Skeletal muscle tissue (tissue), 4 donors: ENCODE results near the gene MED28. TPM values are rescaled to one million over a fixed set of nuclear protein-coding genes. Genes with fewer than 3 reads are reported as not detected.

Source experiments
- H3K27ac ChIP-seq: one replicate; pipeline ENCODE4 v1.7.0; 2013; ENCODE audit warnings: mild to moderate bottlenecking, low read depth, low read length, inconsistent platforms
- H3K27me3 ChIP-seq, 3 donors: one replicate each; pipeline ENCODE4 v1.7.0; 2013; ENCODE audit warnings: low read length in 3 of 3; ENCODE audit not compliant: control insufficient read depth in 3 of 3, insufficient read depth in 3 of 3
- H3K36me3 ChIP-seq, 3 donors: one replicate each; pipeline ENCODE4 v1.7.0; 2013; ENCODE audit warnings: low read length in 3 of 3; ENCODE audit not compliant: control insufficient read depth in 3 of 3, insufficient read depth in 3 of 3
- H3K4me1 ChIP-seq, 3 donors: one replicate each; pipeline ENCODE4 v1.7.0; 2013; ENCODE audit warnings: low read length in 3 of 3, mild to moderate bottlenecking in 3 of 3; ENCODE audit not compliant: control insufficient read depth in 3 of 3, insufficient read depth in 3 of 3
- H3K4me3 ChIP-seq, 3 donors: one replicate each; pipeline ENCODE4 v1.7.0; 2013; ENCODE audit warnings: low read length in 3 of 3
- H3K9ac ChIP-seq, 3 donors: one replicate each; pipeline ENCODE4 v1.7.0; 2013; ENCODE audit warnings: low read length in 3 of 3, mild to moderate bottlenecking in 3 of 3, moderate library complexity in 2 of 3, low read depth in 1 of 3
- H3K9me3 ChIP-seq, 3 donors: one replicate each; pipeline ENCODE4 v1.7.0; 2013; ENCODE audit warnings: low read length in 3 of 3; ENCODE audit not compliant: control insufficient read depth in 3 of 3
- total RNA-seq: library from RNA; depleted of rRNA; stranded (reverse); fragments of >200 nt; gene quantifications from one replicate; pipeline ENCODE4 v1.2.3, GENCODE V29; 2014
- donor health status: Osteomylitis.

MED28 gene
- total RNA-seq, 1 donor from 2014 or later: 13.0 TPM

DNA sequence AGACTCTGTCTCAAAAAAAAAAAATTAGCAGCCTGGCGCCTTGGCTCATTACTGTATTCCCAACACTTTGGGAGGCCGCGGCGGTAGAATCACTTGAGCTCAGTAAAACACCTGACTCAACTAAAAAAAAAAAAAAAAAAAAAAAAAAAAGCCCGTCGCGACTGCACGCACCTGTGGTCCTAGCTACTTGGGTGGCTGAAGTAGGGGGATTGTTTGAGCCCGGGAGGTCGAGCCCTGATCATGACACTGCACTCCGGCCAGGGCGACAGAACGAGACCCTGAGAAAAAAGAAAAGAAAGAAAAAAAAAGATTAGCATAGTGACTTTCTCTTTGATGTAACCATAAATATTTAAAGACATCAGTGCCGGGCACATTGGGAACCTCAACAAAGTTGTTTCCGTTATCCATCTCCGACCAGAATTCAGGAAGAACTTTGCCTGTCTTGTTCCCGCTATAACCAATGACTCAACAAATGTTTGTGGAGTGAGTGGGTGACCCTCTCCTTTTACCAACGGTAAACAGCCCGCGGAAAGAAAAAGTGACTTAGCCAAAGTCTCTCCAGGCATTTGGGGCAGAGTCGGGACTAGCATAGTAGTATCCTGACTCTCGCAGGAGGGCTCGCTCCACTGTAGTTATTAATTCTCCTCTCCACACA is 553 bp upstream of the MED28 start:
- peaks cover 0 to 12% (median 3%) of the 10 kb centered on the region in 3 donors for H3K36me3 ChIP-seq
- H3K9ac ChIP-seq: peak overlapping the region; percentile 96 to 98 (median 97)
- peak overlapping the region; percentile 95 for H3K27ac ChIP-seq
- no peaks in the 10 kb centered on the region for H3K27me3 ChIP-seq
- H3K4me1 ChIP-seq: peaks cover 27 to 37% (median 32%) of the 10 kb centered on the region in 3 donors
- H3K4me3 ChIP-seq: peak overlapping the region; percentile 97 to 100 (median 98)
- no peaks in the 10 kb centered on the region for H3K9me3 ChIP-seq

GRCh38 chr4:17616283-17616682 is 1.8 kb downstream of the MED28 start:
- H3K9me3 ChIP-seq: no peaks in the 10 kb centered on the region
- peaks cover 6 to 23% (median 11%) of the 10 kb centered on the region in 3 donors for H3K36me3 ChIP-seq
- peak overlapping the region in 2 of 3 donors; percentile 17 to 34 for H3K9ac ChIP-seq
- no peak overlapping the region for H3K27ac ChIP-seq
- peak overlapping the region; percentile 30 to 48 (median 45) for H3K4me3 ChIP-seq
- H3K27me3 ChIP-seq: no peaks in the 10 kb centered on the region
- H3K4me1 ChIP-seq: peaks cover 41 to 52% (median 49%) of the 10 kb centered on the region in 3 donors

GRCh38 chr4:17618926-17619325 is 4.5 kb downstream of the MED28 start:
- no peaks in the 10 kb centered on the region for H3K27me3 ChIP-seq
- peak overlapping the region; percentile 80 for H3K27ac ChIP-seq
- H3K4me3 ChIP-seq: peak overlapping the region in 2 of 3 donors; percentile 46 to 47
- H3K4me1 ChIP-seq: peaks cover 41 to 65% (median 52%) of the 10 kb centered on the region in 3 donors
- H3K36me3 ChIP-seq: peaks cover 26 to 44% (median 34%) of the 10 kb centered on the region in 3 donors
- H3K9me3 ChIP-seq: no peaks in the 10 kb centered on the region
- peak overlapping the region; percentile 9 to 67 (median 47) for H3K9ac ChIP-seq

DNA sequence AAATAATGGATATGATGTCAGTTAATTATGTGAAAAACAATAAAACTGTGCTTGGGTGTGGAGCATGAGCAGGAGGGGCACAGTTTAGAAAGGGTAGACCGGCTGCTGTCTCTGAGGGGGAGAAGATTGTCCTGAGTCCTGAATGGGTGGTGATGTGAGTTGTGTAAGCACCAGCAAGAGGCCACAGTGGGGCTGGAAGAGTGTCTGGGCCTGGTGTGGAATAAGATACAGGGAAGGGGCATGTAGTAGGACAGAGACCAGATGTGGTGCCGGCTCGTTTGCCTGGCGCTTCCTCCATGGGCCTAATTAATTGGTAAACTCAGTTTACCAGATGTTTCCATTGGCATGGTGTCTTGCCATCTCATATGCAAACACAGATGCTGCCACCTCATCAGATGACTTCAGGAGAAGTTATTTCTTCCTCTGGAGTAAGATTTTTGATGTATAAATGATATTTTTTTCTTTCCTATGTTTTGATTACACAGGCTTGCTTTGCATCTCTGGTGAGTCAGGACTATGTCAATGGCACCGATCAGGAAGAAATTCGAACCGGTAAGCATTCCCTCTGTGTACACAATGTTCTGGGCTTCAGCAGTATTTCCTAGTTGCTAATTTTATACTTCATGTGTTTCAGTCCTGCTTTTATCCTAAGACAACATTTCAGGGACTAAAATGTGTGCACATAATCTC is 5.1 kb downstream of the MED28 start:
- Histone ChIP-seq H3K36me3 (peaks cover 30 to 50% (median 40%) of the 10 kb centered on the region in 3 donors), H3K4me3 (peak overlapping the region; percentile 2 to 47 (median 35)), H3K4me1 (peaks cover 41 to 65% (median 52%) of the 10 kb centered on the region in 3 donors), H3K27ac (peak overlapping the region; percentile 80), H3K9ac (peak overlapping the region; percentile 9 to 67 (median 47)), H3K9me3 (no peaks in the 10 kb centered on the region), H3K27me3 (no peaks in the 10 kb centered on the region)

GRCh38 chr4:17623451-17624001 is 9.1 kb downstream of the MED28 start:
- H3K9me3 ChIP-seq: no peaks in the 10 kb centered on the region
- no peak overlapping the region for H3K27ac ChIP-seq
- no peak overlapping the region for H3K9ac ChIP-seq
- H3K4me1 ChIP-seq: peaks cover 35 to 59% (median 36%) of the 10 kb centered on the region in 3 donors
- H3K27me3 ChIP-seq: no peaks in the 10 kb centered on the region
- no peak overlapping the region for H3K4me3 ChIP-seq
- H3K36me3 ChIP-seq: peaks cover 60 to 72% (median 70%) of the 10 kb centered on the region in 3 donors

- Histone ChIP-seq H3K36me3 (peaks cover 66 to 85% (median 71%) of the 10 kb centered on the region in 3 donors), H3K27ac (peak overlapping the region; percentile 3), H3K4me1 (peaks cover 22 to 48% (median 23%) of the 10 kb centered on the region in 3 donors), H3K27me3 (no peaks in the 10 kb centered on the region), H3K9me3 (no peaks in the 10 kb centered on the region), H3K4me3 (no peak overlapping the region), H3K9ac (no peak overlapping the region)
Observed at GRCh38 chr4:17624821-17625220, 10.4 kb downstream of the MED28 start.

GRCh38 chr4:17630228-17630627 is 15.8 kb downstream of the MED28 start:
- Histone ChIP-seq H3K9me3 (no peaks in the 10 kb centered on the region), H3K36me3 (peaks cover 42 to 79% (median 65%) of the 10 kb centered on the region in 3 donors), H3K27me3 (no peaks in the 10 kb centered on the region), H3K27ac (no peak overlapping the region), H3K4me3 (no peak overlapping the region), H3K4me1 (peaks cover 9 to 23% (median 11%) of the 10 kb centered on the region in 3 donors), H3K9ac (no peak overlapping the region)

DNA sequence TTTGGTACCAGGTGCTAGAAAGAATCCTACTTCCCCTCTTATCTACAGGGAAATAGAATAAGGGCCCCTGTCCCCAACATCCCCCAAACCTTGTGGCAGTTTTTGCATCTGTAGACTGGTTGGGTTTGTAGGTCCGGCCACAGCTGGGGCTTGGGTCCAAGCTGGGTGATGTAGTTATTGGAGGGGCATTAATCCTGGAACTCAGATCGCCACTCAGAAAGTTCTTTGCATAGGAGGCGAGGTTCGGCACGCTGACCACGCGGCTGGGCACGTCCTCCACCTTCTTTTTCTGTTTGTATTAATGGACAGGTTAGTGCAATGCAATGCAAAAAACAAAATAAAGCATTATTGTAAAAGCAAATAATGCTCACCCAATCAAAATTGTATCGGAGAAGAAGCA is 19.2 kb downstream of the MED28 start:
- Histone ChIP-seq H3K36me3 (peaks cover 19 to 52% (median 40%) of the 10 kb centered on the region in 3 donors), H3K9me3 (no peaks in the 10 kb centered on the region), H3K27ac (no peak overlapping the region)

GRCh38 chr4:17635056-17635455 is 20.6 kb downstream of the MED28 start:
- no peak overlapping the region for H3K9ac ChIP-seq
- no peaks in the 10 kb centered on the region for H3K27me3 ChIP-seq
- no peaks in the 10 kb centered on the region for H3K9me3 ChIP-seq
- no peak overlapping the region for H3K4me3 ChIP-seq
- no peaks in the 10 kb centered on the region for H3K4me1 ChIP-seq
- H3K27ac ChIP-seq: no peak overlapping the region
- peaks cover 14 to 39% (median 38%) of the 10 kb centered on the region in 3 donors for H3K36me3 ChIP-seq

More for the DNA sequence above, 19.2 kb downstream of the MED28 start:
- peaks cover 0 to under 1% (median 0%) of the 10 kb centered on the region in 3 donors for H3K4me1 ChIP-seq
- H3K9ac ChIP-seq: peak overlapping the region in 1 of 3 donors; percentile 20
- H3K4me3 ChIP-seq: no peak overlapping the region
- no peaks in the 10 kb centered on the region for H3K27me3 ChIP-seq

- Histone ChIP-seq H3K36me3 (peaks cover 11 to 35% (median 27%) of the 10 kb centered on the region in 3 donors), H3K9ac (no peak overlapping the region)
Observed at GRCh38 chr4:17636341-17636695, 21.9 kb downstream of the MED28 start.

More at GRCh38 chr4:17636341-17636695, 21.9 kb downstream of the MED28 start:
- Histone ChIP-seq H3K27me3 (no peaks in the 10 kb centered on the region), H3K27ac (no peak overlapping the region), H3K4me1 (no peaks in the 10 kb centered on the region), H3K9me3 (no peaks in the 10 kb centered on the region), H3K4me3 (no peak overlapping the region)
